HepG2 (cell line): Measurements from ENCODE around the gene APC2. TPM values are rescaled to one million over a fixed set of nuclear protein-coding genes. Genes with fewer than 3 reads are reported as not detected.
A peak's percentile ranks its signal among the peaks of the same experiment; 100 is the strongest.

Source experiments
- ATAC-seq: fragments of 200-7000 bp; cut with Tn5 transposase; 3 replicates; pipeline ENCODE4 v1.9.1; 2020; ENCODE audit warnings: mild to moderate bottlenecking, moderate library complexity
- BruUV-seq: library from RNA; stranded (reverse); fragments of 400-500 nt; replicated peaks from 2 replicates; lab custom pipeline; 2021; lab: Mats Ljungman, UMichigan
- CTCF ChIA-PET: fragments of 300-600 bp; formaldehyde crosslinking; extraction: SDS; loops from one replicate; lab custom pipeline; 2021; ENCODE audit warnings: low total read pairs, inconsistent platforms, low intra/inter-chr PET ratio; lab: Yijun Ruan, JAX
- POLR2A ChIA-PET: fragments of 350-600 bp; sonication (Branson Sonifier 250); formaldehyde crosslinking; loops from one replicate; lab custom pipeline; 2020; ENCODE audit warnings: antibody characterized with exemption, inconsistent platforms; lab: Yijun Ruan, JAX
- DNase-seq: peaks from one replicate; pipeline ENCODE4 v3.0.0-alpha.2; 2015; ENCODE audit warnings: low spot score
- FAIRE-seq: peaks from 3 replicates; lab custom pipeline; 2011; peaks lifted over from hg19 to GRCh38; lab: Jason Lieb, UNC
- H2AFZ ChIP-seq: one replicate; pipeline ENCODE4 v1.6.1; 2011; ENCODE audit warnings: low read length, inconsistent platforms
- H3K27ac ChIP-seq: fragments of 300-600 bp; 3 replicates; pipeline ENCODE4 v1.8.0; 2011; ENCODE audit warnings: mixed run types, mild to moderate bottlenecking, mixed read lengths, low read length, inconsistent platforms; ENCODE audit not compliant: insufficient read depth; ENCODE audit errors: extremely low read length
- H3K27me3 ChIP-seq, 2 experiments: fragments of 200-600 bp in 1 of 2; 2 replicates in 1 of 2; 3 replicates in 1 of 2; pipeline versions ENCODE4 v1.6.0 to v1.8.0; 2011; ENCODE audit warnings: low read length in 2 of 2, mild to moderate bottlenecking in 2 of 2, moderate library complexity in 2 of 2, inconsistent platforms in 1 of 2; ENCODE audit not compliant: insufficient read depth in 2 of 2, control insufficient read depth in 1 of 2
- H3K36me3 ChIP-seq, 2 experiments: fragments of 200-600 bp in 1 of 2; replicated peaks in 1 of 2; 2 replicates in 1 of 2; 3 replicates in 1 of 2; pipeline versions ENCODE4 v1.5.1 to v1.8.0; 2011; ENCODE audit warnings: low read length in 2 of 2, inconsistent platforms in 1 of 2; ENCODE audit not compliant: insufficient read depth in 2 of 2, control insufficient read depth in 1 of 2
- H3K4me1 ChIP-seq: 2 replicates; pipeline ENCODE4 v1.5.1; 2012; ENCODE audit warnings: low read length, inconsistent platforms; ENCODE audit not compliant: insufficient read depth
- H3K4me2 ChIP-seq: 2 replicates; pipeline ENCODE4 v1.6.0; 2011; ENCODE audit warnings: low read depth, low read length, inconsistent platforms
- H3K4me3 ChIP-seq, 3 experiments: fragments of 200-600 bp in 1 of 3; sonication (generic), shearing (Covaris generic) in 1 of 3; replicated peaks in 1 of 3; 2 replicates each; pipeline ENCODE4 v1.5.1; 2011 to 2016; ENCODE audit warnings: low read length in 3 of 3, inconsistent platforms in 2 of 3, low read depth in 2 of 3, mild to moderate bottlenecking in 2 of 3, control low read depth in 1 of 3, mixed read lengths in 1 of 3; ENCODE audit not compliant: insufficient read depth in 1 of 3
- H3K79me2 ChIP-seq: one replicate; pipeline ENCODE4 v1.6.1; 2011; ENCODE audit warnings: low read length, inconsistent platforms; ENCODE audit not compliant: insufficient read depth
- H3K9ac ChIP-seq: 2 replicates; pipeline ENCODE4 v1.6.0; 2011; ENCODE audit warnings: mild to moderate bottlenecking, low read depth, low read length, inconsistent platforms; ENCODE audit not compliant: insufficient read depth
- H3K9me3 ChIP-seq: 2 replicates; pipeline ENCODE4 v1.5.1; 2012; ENCODE audit warnings: mild to moderate bottlenecking, low read length
- H4K20me1 ChIP-seq: 2 replicates; pipeline ENCODE4 v1.6.0; 2011; ENCODE audit warnings: inconsistent platforms, mild to moderate bottlenecking, low read length, moderate library complexity; ENCODE audit not compliant: insufficient read depth
- ARID2 ChIP-seq: sonication (generic); formaldehyde crosslinking; IDR thresholded peaks from 2 replicates; pipeline ENCODE4 v1.8.1; 2022; ENCODE audit warnings: mild to moderate bottlenecking, missing genetic modification reagents, borderline replicate concordance
- CREM ChIP-seq, 2 experiments: sonication (generic) in 1 of 2; formaldehyde crosslinking in 1 of 2; IDR thresholded peaks; 2 replicates each; pipeline versions ENCODE4 v1.4.0 to v1.6.1; 2016 to 2020; ENCODE audit warnings: antibody characterized with exemption in 1 of 2, mild to moderate bottlenecking in 1 of 2, missing genetic modification reagents in 1 of 2
- DPF2 ChIP-seq: sonication (generic); formaldehyde crosslinking; IDR thresholded peaks from 2 replicates; pipeline ENCODE4 v1.4.0; 2020; ENCODE audit warnings: mild to moderate bottlenecking, low read depth, missing genetic modification reagents, borderline replicate concordance
- PHF21A ChIP-seq: sonication (generic); formaldehyde crosslinking; IDR thresholded peaks from 2 replicates; pipeline ENCODE4 v1.5.0; 2020; ENCODE audit warnings: mild to moderate bottlenecking, missing genetic modification reagents
- PLRG1 ChIP-seq: fragments of 450-650 bp; conservative IDR thresholded peaks from 2 replicates; pipeline ENCODE4 v1.6.1; 2016
- RARG ChIP-seq: sonication (generic); formaldehyde crosslinking; IDR thresholded peaks from 2 replicates; pipeline ENCODE4 v1.4.0; 2020; ENCODE audit warnings: low read depth, mild to moderate bottlenecking, missing genetic modification reagents
- RXRA ChIP-seq: sonication (generic); formaldehyde crosslinking; IDR thresholded peaks from 2 replicates; pipeline ENCODE4 v1.5.1; 2020; ENCODE audit warnings: missing genetic modification reagents
- RXRB ChIP-seq: IDR thresholded peaks from 2 replicates; pipeline ENCODE4 v1.6.1; 2016; ENCODE audit warnings: borderline replicate concordance, missing genetic modification reagents, missing compliant biosample characterization
- SUZ12 ChIP-seq: fragments of 150-350 bp; IDR thresholded peaks from 2 replicates; pipeline ENCODE4 v1.6.1; 2014; ENCODE audit warnings: low read depth, low read length
- ZBTB38 ChIP-seq: sonication (generic); formaldehyde crosslinking; IDR thresholded peaks from 2 replicates; pipeline ENCODE4 v1.5.1; 2020; ENCODE audit warnings: mild to moderate bottlenecking, missing genetic modification reagents
- ZBTB43 ChIP-seq: sonication (generic); formaldehyde crosslinking; conservative IDR thresholded peaks from 2 replicates; pipeline ENCODE4 v1.4.0; 2020; ENCODE audit warnings: missing genetic modification reagents
- ZFP90 ChIP-seq: sonication (generic); formaldehyde crosslinking; IDR thresholded peaks from 2 replicates; pipeline ENCODE4 v1.8.0; 2022; ENCODE audit warnings: missing genetic modification reagents, mild to moderate bottlenecking, inconsistent platforms, borderline replicate concordance
- ZNF549 ChIP-seq: sonication (generic); formaldehyde crosslinking; IDR thresholded peaks from 2 replicates; pipeline ENCODE4 v1.5.0; 2020; ENCODE audit warnings: missing genetic modification reagents
- ZNF747 ChIP-seq: sonication (generic); formaldehyde crosslinking; IDR thresholded peaks from 2 replicates; pipeline ENCODE4 v1.8.1; 2023; ENCODE audit warnings: missing genetic modification reagents, mild to moderate bottlenecking, borderline replicate concordance
- ZSCAN9 ChIP-seq: IDR thresholded peaks from 2 replicates; pipeline ENCODE4 v1.6.1; 2016; ENCODE audit warnings: borderline replicate concordance
- WGBS: methylation state at CpG from one replicate; pipeline ENCODE4 v1.1.6; 2017; ENCODE audit warnings: low lambda C conversion rate; 5-methylcytosine and 5-hydroxymethylcytosine counted together
- in situ Hi-C: cut with HindIII; loops from 2 replicates; pipeline ENCODE4 v1.10.0; 2017; ENCODE audit warnings: low pct_unique_long_range_greater_than_20kb; ENCODE audit not compliant: extremely low pct_ligation_motif_present
- intact Hi-C: fragments of 100-400 bp; cut with micrococcal nuclease; formaldehyde crosslinking; loops from one replicate; pipeline ENCODE4 v1.10.0; 2022; ENCODE audit not compliant: unreplicated experiment
- polyA plus RNA-seq, 8 experiments: library from polyadenylated mRNA; depleted of rRNA in 3 of 8; stranded (reverse) in 7 of 8; unstranded in 1 of 8; fragments of >200 nt; fragmentation: Illumina TruSeq in 4 of 8; extraction: Trizol in 4 of 8; gene quantifications; 2 replicates each; pipeline versions ENCODE4 v1.2.1 to v1.2.3, GENCODE V29; 2011 to 2016; ENCODE audit warnings: low read depth in 4 of 8, missing spikeins in 1 of 8, mixed read lengths in 1 of 8; ENCODE audit not compliant: insufficient read depth in 1 of 8
- total RNA-seq, 5 experiments: library from RNA; depleted of rRNA; stranded (reverse); fragments of >200 nt; fragmentation: Illumina TruSeq; extraction: Trizol; gene quantifications; 2 replicates each; pipeline ENCODE4 v1.2.3, GENCODE V29; 2016; ENCODE audit warnings: low read depth in 1 of 5
- TF ChIP-seq, protein P1 (sequence below): IDR thresholded peaks from 2 replicates; pipeline ENCODE4 v1.4.0; 2020; ENCODE audit warnings: mild to moderate bottlenecking, missing genetic modification reagents
- TF ChIP-seq, protein P2 (sequence below): sonication (generic); formaldehyde crosslinking; IDR thresholded peaks from 2 replicates; pipeline ENCODE4 v1.8.1; 2023; ENCODE audit warnings: missing genetic modification reagents, inconsistent platforms, borderline replicate concordance

APC2 gene
- total and polyA plus RNA-seq, 2 of the 13 experiments (the other 11 are each of a cell fraction or from before 2014, with no cell fraction given) = 0.08 to 0.22 TPM

- Histone ChIP-seq H3K9ac (no peak overlapping the region), H2AFZ (no peak overlapping the region), H3K4me1 (peaks cover 62% of the 10 kb centered on the region), H3K9me3 (no peaks in the 10 kb centered on the region), H3K4me2 (no peak overlapping the region), H3K27me3 (no peaks in the 10 kb centered on the region), H3K79me2 (peaks cover 71% of the 10 kb centered on the region), H3K27ac (peak overlapping the region; percentile 17), H3K4me3 (no peak overlapping the region), H4K20me1 (peaks cover 60% of the 10 kb centered on the region), H3K36me3 (peaks cover 25 to 62% of the 10 kb centered on the region in 2 experiments)
- no peak for FAIRE-seq
- no TSS peak for BruUV-seq
- in situ Hi-C loops (no loop called here), intact Hi-C loops (no loop called here)
- ChIA-PET CTCF (no interaction called here), POLR2A (interaction anchor here (0.7 to 2.1 kb wide), 2 partner anchors 9 to 149 kb away, joined by 4 to 7 read pairs; partner anchors contain the start of gene CIRBP)
- peak; percentile 45; the same call in 1 of the 3 replicates for ATAC-seq
- 82% methylated on average over 29 of the region's 30 CpGs for WGBS
- no peak for DNase-seq
- TF ChIP-seq RXRA (CRISPR knock-in tag) = no peak
- TF ChIP-seq CREM (IDR thresholded peaks at IDR 0.05) = no peak
- no peak for TF ChIP-seq CREM (CRISPR knock-in tag; IDR thresholded peaks at IDR 0.05)
- TF ChIP-seq ZNF747 (CRISPR knock-in tag) = no peak
- no peak for TF ChIP-seq RARG (CRISPR knock-in tag)
- TF ChIP-seq, protein P1, sequence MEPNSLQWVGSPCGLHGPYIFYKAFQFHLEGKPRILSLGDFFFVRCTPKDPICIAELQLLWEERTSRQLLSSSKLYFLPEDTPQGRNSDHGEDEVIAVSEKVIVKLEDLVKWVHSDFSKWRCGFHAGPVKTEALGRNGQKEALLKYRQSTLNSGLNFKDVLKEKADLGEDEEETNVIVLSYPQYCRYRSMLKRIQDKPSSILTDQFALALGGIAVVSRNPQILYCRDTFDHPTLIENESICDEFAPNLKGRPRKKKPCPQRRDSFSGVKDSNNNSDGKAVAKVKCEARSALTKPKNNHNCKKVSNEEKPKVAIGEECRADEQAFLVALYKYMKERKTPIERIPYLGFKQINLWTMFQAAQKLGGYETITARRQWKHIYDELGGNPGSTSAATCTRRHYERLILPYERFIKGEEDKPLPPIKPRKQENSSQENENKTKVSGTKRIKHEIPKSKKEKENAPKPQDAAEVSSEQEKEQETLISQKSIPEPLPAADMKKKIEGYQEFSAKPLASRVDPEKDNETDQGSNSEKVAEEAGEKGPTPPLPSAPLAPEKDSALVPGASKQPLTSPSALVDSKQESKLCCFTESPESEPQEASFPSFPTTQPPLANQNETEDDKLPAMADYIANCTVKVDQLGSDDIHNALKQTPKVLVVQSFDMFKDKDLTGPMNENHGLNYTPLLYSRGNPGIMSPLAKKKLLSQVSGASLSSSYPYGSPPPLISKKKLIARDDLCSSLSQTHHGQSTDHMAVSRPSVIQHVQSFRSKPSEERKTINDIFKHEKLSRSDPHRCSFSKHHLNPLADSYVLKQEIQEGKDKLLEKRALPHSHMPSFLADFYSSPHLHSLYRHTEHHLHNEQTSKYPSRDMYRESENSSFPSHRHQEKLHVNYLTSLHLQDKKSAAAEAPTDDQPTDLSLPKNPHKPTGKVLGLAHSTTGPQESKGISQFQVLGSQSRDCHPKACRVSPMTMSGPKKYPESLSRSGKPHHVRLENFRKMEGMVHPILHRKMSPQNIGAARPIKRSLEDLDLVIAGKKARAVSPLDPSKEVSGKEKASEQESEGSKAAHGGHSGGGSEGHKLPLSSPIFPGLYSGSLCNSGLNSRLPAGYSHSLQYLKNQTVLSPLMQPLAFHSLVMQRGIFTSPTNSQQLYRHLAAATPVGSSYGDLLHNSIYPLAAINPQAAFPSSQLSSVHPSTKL (CRISPR knock-in tag) = no peak
- TF ChIP-seq PHF21A (CRISPR knock-in tag) = 0 out of 2 replicates have a peak, but pooled peaks have one; percentile 15
- TF ChIP-seq ZBTB43 (CRISPR knock-in tag) = no peak
- TF ChIP-seq SUZ12 = no peak
- TF ChIP-seq ZBTB38 (CRISPR knock-in tag) = peak; percentile 76; the same call in 1 of the 2 replicates
- TF ChIP-seq ZNF549 (CRISPR knock-in tag) = no peak
- TF ChIP-seq, protein P2, sequence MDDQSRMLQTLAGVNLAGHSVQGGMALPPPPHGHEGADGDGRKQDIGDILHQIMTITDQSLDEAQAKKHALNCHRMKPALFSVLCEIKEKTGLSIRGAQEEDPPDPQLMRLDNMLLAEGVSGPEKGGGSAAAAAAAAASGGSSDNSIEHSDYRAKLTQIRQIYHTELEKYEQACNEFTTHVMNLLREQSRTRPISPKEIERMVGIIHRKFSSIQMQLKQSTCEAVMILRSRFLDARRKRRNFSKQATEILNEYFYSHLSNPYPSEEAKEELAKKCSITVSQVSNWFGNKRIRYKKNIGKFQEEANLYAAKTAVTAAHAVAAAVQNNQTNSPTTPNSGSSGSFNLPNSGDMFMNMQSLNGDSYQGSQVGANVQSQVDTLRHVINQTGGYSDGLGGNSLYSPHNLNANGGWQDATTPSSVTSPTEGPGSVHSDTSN (CRISPR knock-in tag) = no peak
- no peak for TF ChIP-seq ZSCAN9 (CRISPR knock-in tag)
- TF ChIP-seq ZFP90 (CRISPR knock-in tag) = no peak
- TF ChIP-seq PLRG1 = no peak
- no peak for TF ChIP-seq RXRB (CRISPR knock-in tag)
- TF ChIP-seq DPF2 (CRISPR knock-in tag) = no peak
- no peak for TF ChIP-seq ARID2
These were observed 32.0 kb upstream of the APC2 start for GRCh38 chr19:1417681-1418495.
